HG03457 (cell line): ENCODE data around the gene SLC26A11.

Source experiments
- ATAC-seq: cut with Tn5 transposase; IDR thresholded peaks from one replicate; pipeline ENCODE4 v1.9.1; 2021; ENCODE audit warnings: moderate number of reproducible peaks; ENCODE audit not compliant: unreplicated experiment

Gene SLC26A11

DNA sequence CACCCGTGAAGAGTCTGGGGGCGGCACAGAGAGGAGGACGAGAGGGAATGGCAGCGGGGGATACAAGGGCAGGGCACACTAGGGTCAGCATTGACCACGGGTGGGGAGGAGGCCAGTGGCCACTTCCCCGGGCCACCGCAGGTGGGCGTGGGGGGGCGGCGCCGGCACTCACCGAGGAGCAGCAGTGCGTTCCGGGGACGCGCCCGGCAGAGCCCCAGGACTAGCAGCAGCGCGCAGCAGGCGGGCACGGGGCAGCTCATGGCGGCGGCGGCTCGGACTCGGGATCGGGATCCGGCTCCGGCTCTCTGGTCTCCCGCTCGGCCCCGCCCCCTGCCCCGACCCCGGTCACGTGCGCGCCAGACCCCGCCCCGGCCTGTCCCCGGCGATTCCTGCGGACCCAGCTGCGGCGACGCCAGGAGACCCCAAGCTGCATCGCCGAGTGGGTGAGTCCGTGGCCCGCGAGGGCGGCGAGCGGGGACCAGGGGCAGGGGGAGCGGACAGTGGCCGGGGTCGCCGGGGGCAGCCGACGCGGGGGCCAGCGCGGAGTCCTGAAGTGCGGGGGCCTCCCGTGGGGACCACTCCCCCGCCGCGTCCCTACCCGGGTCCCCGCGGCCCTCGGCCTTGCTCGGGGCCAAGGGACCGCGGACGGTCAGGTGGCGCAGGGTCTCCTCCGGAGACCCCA is at the start of gene SLC26A11, which contains the start of gene SGSH:
SLC26A11 (plus strand) TSS at position 374 of the 682 bp plus-strand sequence. CDS start 1,134 bp downstream, outside the sequence.
SGSH (minus strand) TSS at position 280 of the 682 bp plus-strand sequence; CDS start at position 260, 20 bp downstream.
- ATAC-seq, result peak; percentile 20

DNA sequence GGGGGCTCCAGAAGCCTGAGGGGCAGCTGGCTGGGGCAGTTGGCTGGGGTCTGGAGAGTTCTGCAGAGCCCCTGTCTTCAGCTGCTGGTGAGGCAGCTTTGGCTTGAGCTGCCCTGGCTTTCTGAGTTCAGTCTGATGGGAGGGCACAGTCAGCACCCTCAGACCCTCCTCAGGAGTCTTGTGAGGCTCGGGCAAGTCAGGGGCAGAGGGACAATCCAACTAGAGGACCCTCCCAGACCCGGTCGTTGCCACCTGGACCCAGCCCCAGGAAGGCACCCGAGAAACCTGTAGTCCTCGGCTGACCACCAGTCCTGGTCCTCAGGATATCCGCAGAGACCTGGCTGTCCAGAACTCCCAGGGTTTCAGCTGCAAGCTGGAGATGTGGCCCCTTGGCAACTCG is 48.5 kb upstream of the SLC26A11 start:
- ATAC-seq, result no peak

DNA sequence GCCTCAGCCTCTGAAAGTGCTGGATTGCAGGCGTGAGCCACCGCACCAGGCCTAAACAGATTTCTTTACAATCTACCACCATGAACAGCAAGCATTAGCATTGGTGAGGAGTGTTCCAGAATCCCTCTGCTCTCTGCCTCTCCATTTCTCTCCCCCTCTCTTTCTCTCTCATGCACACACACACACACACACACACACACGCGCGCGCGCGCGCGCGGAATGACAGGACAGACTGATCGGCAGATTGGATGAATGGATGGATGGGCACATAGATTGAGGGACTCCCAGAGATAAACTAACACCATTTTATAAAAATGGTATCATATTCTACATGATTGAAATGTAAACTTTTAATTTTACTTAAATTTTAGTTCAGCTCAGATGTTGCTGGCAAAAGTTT is 47.1 kb upstream of the SLC26A11 start:
- no peak for ATAC-seq

DNA sequence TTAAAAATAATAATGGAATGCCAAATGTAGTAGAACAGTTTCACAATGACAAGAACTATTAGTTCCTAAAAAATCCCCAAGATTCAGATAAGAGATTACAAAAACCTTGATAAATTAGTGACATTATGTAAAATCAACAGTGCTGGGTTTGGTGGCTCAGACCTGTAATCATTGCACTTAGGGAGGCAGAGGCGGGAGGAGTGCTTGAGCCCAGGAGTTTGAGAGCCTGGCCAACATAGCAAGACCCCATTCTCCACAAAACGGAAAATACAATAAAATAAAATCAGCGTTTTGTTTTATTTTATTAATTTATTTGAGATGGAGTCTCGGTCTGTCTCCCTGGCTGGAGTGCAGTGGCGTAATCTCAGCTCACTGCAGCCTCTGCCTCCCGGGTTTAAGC is 46.3 kb upstream of the SLC26A11 start:
- no peak for ATAC-seq

DNA sequence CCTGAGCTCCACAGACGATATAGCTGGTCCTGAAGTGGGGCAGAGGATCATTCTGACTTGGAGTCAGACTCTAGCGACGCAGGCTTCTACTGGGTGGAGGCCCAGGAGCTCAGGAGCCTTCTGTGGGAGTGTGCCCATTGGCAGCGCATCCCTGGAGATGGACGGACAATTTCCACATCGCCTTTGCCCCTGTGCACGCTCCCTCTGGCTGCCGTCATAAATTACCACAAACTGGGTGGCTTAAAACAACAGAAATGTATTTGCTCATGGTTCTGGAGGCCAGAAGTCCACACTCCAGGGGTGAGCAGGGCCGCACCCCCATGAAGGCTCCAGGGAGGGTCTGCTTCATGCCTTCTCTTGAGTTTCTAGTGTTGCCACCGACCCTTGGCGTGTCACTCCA is 43.5 kb upstream of the SLC26A11 start:
- no peak for ATAC-seq

DNA sequence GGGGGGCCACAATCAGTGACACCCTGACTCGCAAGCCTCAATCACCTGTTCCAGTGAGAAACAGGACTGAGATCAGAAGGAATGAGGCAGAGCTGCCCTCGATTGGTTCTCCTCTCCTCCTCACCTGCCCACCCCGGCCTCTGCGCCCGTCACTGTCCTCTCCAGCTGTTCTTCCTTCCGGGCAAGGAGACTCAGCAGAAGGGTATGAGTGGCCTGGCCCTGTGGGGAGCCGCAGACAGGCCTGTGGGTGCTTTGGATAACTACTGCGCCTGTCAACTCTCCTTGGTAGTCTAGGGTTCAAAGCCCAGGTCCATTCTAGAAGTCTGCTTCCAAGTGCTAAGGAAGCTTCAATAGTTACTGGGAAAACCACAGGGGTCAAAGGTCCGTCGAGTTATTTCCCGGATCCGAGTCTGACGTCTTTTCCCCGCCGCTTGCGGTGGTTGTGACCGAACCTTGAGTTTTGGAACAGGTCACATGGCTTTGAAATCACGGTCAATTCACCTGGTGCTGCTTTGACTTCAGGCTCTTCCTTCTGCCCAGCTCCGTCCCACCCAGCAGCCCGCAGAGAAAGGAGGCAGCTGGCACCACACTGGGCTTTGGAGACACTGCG is 42.1 kb upstream of the SLC26A11 start:
- no peak for ATAC-seq

DNA sequence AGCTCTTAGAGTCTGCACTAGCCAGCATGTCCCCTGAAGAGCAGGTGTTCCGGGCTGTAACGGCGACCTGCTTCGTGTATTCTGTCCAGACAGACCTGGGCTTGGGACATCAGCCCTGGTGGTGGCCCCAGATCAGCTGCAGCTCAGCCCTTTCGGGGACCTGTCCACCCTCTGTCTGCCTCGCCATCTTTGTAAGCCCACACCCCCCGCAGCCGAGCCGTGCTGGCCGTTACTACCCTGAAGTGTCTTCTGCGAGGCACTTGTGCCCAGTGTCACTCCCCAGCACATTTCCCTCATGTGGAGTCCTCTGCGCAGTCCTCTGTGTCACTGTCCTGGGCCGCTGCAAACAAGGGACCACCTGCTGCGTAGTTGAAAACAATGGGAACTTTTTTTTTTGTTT is 40.0 kb upstream of the SLC26A11 start:
- ATAC-seq, result no peak

DNA sequence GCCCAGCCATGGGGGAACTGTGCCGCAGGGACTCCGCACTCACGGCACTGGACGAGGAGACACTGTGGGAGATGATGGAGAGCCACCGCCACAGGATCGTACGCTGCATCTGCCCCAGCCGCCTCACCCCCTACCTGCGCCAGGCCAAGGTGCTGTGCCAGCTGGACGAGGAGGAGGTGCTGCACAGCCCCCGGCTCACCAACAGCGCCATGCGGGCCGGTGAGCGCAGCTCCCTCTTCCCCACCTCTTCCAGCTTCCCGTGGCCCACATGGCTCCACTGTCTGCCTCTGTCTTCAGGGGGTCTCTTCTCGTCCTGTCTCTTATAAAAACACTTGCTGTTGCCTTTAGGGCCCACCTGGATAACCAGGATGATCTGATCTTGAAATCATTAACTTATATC is 38.8 kb upstream of the SLC26A11 start:
- ATAC-seq, result no peak

DNA sequence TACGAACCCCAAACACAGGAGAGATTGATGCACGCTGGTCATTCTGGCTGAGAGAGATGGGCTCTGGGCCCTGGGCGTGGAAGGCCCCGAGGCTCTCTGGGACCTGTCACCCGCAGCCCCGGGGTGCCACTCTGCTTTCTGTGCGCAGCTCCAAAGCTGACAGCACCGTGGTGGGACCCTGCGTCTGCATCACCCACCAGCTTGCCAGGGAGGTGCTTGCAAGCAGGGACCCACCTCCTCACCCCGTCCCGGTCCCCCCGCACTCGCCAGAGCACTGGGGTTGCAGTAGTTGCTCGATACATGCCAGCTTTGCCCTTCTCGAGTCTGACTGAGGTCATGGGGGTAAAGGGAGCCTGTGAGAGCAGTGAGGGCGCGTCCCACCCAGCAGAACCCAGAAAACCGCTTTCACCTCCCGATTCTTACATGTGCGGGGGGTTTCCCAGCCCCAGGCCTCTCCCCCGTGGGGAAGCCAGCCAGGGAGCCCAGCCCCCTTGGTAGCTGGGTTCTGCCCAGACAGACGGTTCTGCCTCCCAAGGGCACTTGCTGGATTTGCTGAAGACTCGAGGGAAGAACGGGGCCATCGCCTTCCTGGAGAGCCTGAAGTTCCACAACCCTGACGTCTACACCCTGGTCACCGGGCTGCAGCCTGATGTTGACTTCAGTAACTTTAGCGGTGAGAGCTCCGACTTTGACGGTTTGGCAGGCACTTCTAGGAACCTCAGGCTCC is 37.9 kb upstream of the SLC26A11 start:
- no peak for ATAC-seq

DNA sequence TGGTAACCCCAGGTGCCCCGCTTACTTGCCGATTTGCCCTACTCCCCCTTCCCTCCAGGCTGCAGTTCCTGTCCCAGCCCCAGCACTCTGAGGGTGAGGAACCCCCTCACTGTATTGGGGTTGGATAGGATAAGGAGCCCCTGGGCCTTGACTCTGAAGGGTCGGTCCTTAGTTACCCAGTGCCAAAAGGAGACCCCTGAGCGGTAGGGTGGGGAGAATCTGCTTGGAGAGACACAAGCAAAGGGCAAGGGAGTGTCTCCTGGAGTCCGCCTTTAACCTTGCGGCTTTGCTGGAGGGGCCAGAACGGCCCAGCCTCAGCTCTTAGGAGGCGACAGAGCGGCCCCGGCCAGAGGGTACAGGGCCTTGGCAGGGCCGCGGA is 37.4 kb upstream of the SLC26A11 start:
- ATAC-seq, result no peak

DNA sequence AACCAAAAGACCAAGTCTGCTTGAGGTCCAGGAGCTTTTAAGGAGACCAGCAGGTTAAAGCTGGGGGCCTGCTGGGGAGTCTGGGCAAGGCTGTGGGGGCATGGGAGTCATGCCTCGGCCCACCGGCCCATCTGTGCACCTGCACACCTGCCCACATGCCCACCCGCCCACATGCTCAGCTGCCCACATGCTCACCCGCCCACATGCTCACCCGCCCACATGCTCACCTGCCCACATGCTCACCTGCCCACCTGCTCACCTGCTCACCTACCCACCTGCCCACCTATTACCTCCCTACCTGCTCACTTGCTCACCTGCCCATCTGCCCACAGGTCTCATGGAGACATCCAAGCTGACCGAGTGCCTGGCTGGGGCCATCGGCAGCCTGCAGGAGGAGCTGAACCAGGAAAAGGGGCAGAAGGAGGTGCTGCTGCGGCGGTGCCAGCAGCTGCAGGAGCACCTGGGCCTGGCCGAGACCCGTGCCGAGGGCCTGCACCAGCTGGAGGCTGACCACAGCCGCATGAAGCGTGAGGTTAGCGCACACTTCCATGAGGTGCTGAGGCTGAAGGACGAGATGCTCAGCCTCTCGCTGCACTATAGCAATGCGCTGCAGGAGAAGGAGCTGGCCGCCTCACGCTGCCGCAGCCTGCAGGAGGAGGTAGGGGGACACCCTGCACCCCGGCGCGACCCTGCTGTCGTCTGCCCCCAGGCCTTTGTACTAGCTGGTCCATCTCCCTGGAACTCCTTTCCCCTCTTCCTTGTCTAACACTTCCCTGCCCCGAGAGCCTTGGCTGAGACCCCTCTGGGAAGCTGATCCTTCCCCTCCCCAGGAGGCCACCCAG is 36.4 kb upstream of the SLC26A11 start:
- no peak for ATAC-seq

DNA sequence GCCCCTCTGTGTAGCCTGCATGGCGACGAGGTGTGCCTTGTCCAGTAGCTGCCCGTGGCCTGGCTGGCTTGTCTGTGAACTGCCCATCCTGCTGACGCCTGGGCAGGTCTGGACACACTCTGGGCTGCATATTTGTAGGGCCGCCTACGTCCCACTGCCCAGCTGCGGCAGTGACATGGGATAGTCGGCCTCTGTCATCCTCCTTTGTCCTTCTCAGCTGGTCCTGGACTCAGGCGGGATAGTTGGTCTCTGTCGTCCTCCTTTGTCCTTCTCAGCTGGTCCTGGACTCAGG is 35.9 kb upstream of the SLC26A11 start:
- no peak for ATAC-seq

DNA sequence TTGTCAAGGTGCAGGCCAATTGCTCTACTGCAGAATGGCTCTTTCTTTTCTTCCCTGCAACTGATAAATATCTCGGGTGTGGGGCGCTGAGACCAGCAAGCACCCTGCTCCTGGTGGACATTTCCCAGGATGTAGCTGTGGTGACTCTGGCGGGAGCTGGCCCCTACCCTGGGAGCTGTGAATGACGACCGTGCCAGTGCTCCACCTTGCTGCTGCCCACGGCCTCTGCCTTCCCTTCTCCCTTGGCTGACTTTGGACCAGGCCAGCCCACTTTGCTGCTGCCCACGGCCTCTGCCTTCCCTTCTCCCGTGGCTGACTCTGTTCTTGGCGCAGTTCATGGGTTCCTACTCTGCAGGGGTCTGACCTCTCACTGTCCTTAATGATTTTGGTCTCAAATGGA is 34.3 kb upstream of the SLC26A11 start:
- no peak for ATAC-seq

DNA sequence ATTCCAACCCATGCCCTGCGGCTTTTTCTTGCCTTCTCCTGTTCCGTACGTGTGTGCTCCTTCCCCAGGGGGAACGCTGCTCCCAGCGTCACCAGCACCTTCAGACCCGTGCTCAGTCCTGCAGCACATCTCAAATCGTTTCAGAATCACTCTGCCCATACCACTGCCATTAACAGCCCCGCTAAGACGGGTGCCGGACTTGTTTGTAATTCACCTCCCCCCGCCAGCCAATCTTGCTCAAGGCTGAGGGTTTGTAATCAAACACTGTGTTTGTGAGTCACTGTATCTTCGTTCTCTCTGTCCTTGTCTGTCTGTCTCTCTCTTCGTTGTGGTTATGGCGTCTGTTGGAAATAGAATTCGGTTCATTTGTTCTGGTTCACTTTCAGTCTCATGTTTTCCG is 33.1 kb upstream of the SLC26A11 start:
- ATAC-seq, result no peak

DNA sequence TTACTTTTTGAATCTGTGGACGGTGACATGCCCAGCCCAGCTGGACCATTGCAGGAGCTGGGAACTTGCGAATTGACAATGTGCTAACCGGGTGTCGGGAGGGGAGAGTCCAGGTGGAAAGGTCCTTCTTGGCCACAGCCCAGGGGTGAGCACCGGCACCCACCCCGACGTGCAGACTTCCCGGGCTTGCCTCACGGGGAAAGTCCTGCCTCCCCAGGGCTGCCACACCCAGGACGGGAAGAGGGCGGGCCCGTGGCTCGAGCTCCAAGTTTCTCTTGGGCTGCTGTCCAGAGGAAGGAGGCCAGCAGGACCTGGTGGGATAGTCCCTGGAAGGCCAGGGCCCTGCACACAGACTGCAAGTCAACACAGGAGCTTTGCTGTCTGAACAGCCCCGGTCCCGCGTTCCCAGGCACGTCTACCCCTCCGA is 32.7 kb upstream of the SLC26A11 start:
- no peak for ATAC-seq

DNA sequence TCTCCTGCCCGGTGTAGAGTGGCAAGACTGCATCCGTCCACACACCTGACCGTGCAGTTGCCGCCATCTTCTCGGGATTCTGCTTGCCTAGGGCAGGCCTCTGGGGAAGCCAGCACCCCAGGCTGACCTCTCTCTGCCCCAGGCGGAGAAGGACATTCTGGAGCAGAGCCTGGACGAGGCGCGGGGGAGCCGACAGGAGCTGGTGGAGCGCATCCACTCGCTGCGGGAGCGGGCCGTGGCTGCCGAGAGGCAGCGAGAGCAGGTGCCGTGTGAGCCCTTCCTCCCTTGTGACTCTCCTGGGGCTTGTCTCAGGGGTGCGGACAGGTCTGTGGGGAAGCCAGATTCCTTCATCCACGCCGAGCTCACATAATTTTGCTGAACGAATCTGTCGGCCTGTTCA is 30.6 kb upstream of the SLC26A11 start:
- no peak for ATAC-seq

DNA sequence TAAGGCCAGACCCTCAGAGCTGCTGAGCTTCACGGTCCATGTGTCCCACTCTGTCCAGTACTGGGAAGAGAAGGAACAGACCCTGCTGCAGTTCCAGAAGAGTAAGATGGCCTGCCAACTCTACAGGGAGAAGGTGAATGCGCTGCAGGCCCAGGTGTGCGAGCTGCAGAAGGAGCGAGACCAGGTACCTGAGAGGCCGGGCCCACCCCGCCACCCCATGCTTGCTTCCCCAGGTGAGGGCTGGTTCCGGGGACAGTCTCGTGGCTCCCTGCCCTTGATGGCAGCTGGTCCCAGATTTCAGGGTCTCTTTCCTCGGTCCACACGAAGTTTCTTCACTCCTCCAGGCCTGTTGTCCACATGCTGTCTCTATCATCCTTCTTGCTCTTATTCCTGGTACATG is 29.5 kb upstream of the SLC26A11 start:
- no peak for ATAC-seq

DNA sequence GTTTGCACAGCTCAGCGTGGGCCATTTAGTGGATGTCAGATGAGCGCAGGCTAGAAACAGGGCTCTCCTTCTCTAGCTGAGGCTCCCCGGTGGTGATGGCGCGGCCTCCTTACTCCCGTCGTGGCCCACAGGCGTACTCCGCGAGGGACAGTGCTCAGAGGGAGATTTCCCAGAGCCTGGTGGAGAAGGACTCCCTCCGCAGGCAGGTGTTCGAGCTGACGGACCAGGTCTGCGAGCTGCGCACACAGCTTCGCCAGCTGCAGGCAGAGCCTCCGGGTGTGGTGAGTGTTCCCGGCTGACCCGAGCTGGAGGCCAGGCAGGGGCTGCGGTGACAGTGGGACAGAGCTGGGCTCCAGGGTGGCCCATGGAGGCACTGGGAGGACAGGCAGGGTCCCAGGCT is 29.0 kb upstream of the SLC26A11 start:
- no peak for ATAC-seq

DNA sequence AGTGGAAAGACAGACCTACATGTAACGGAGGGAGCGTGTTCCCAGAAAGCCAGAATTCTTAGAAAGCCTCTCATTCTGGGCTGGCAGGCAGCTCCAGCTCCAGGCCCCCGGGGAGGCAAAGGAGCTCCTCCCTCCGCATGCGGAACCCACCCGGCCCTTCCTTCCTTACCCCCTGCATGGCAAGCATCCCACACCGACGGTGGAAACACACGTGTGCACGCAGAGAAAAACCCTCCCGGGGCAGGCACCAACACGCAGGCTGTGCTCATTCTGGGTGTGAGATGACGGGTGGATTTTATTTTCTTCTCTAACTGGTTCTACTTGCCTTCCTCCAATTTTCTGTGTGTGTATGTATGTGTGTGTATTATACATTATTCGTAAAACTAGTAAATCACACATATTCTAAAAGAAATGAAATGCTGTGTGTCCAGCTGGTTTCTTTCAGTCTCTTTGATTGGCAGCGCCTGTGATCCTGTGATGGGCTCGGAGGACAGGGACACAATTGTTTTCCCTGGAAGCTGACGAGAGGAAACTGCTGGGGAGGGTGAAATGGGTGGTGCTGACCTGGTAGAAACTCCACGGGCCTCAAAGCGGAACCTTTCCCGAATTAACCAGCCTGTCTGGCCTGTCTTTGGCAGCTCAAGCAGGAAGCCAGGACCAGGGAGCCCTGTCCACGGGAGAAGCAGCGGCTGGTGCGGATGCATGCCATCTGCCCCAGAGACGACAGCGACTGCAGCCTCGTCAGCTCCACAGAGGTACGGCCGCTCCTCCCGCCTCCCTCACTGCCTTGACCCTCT is 28.2 kb upstream of the SLC26A11 start:
- ATAC-seq, result no peak

DNA sequence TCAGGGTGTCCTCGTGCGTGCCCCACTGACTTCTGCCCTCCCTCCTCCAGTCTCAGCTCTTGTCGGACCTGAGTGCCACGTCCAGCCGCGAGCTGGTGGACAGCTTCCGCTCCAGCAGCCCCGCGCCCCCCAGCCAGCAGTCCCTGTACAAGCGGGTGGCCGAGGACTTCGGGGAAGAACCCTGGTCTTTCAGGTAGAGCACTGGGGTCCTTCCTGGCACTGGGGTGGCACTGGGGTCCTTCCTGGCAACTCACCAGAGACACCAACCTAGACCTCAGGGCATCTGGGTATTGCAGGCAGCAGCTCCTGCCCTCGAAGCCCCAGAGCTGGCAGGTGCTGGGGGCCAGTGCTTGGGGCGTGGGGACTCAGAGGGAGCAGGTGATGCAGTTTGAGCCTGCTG is 25.1 kb upstream of the SLC26A11 start:
- no peak for ATAC-seq
